Karpas-422 (cell line): ENCODE results near the gene SKOR1. TPM values are rescaled to one million over a fixed set of nuclear protein-coding genes. Genes with fewer than 3 reads are reported as not detected.

ENCODE experiments used
- DNase-seq: peaks from one replicate; pipeline ENCODE4 v3.0.0-alpha.2; 2015
- H2AFZ ChIP-seq: fragments of 200-600 bp; sonication (generic); 2 replicates; pipeline ENCODE4 v1.6.1; 2014; ENCODE audit warnings: antibody characterized with exemption, low read length, mixed read lengths
- H3K27ac ChIP-seq: fragments of 200-600 bp; sonication (generic); 2 replicates; pipeline ENCODE4 v1.5.1; 2014; ENCODE audit warnings: mild to moderate bottlenecking, low read length, moderate library complexity
- H3K27me3 ChIP-seq: fragments of 200-600 bp; sonication (generic); 2 replicates; pipeline ENCODE4 v1.6.1; 2014; ENCODE audit warnings: low read length, mixed read lengths
- H3K36me3 ChIP-seq: fragments of 200-600 bp; sonication (generic); 2 replicates; pipeline ENCODE4 v1.6.1; 2014; ENCODE audit warnings: low read length, mixed read lengths; ENCODE audit not compliant: insufficient read depth
- H3K4me1 ChIP-seq: fragments of 200-600 bp; sonication (generic); 2 replicates; pipeline ENCODE4 v1.6.1; 2014; ENCODE audit warnings: mild to moderate bottlenecking, low read length, mixed read lengths
- H3K4me2 ChIP-seq: fragments of 200-600 bp; sonication (generic); 2 replicates; pipeline ENCODE4 v1.6.1; 2014; ENCODE audit warnings: low read length, low read depth, mild to moderate bottlenecking; ENCODE audit not compliant: poor library complexity, severe bottlenecking
- H3K4me3 ChIP-seq: fragments of 200-600 bp; sonication (generic); 2 replicates; pipeline ENCODE4 v1.5.1; 2014; ENCODE audit warnings: mild to moderate bottlenecking, antibody characterized with exemption, low read length, mixed read lengths
- H3K79me2 ChIP-seq: fragments of 200-600 bp; sonication (generic); 2 replicates; pipeline ENCODE4 v1.6.1; 2014; ENCODE audit warnings: mild to moderate bottlenecking, low read length, mixed read lengths
- H3K9ac ChIP-seq: fragments of 200-600 bp; sonication (generic); 2 replicates; pipeline ENCODE4 v1.6.0; 2014; ENCODE audit warnings: low read length
- H3K9me2 ChIP-seq: fragments of 200-600 bp; sonication (generic), shearing (Covaris generic); replicated peaks from 2 replicates; pipeline ENCODE4 v1.6.0; 2014; ENCODE audit warnings: mild to moderate bottlenecking, low read length, moderate library complexity; ENCODE audit not compliant: insufficient read depth
- H3K9me3 ChIP-seq: fragments of 300-700, 200-600 bp; sonication (generic); 2 replicates; pipeline ENCODE4 v1.6.1; 2014; ENCODE audit warnings: low read length, mixed read lengths
- H4K20me1 ChIP-seq: fragments of 200-600 bp; sonication (generic); 2 replicates; pipeline ENCODE4 v1.6.1; 2014; ENCODE audit warnings: mild to moderate bottlenecking, antibody characterized with exemption, low read length, low read depth; ENCODE audit not compliant: insufficient read depth
- total RNA-seq: library from RNA; depleted of rRNA; stranded (reverse); fragments of >200 nt; shearing (Covaris generic); gene quantifications from 2 replicates; pipeline ENCODE4 v1.2.3, GENCODE V29; 2014; ENCODE audit warnings: low replicate concordance

Gene SKOR1
- total RNA-seq, 1 experiment from 2014 or later: 0.45 TPM

- Histone ChIP-seq H3K4me1 (peaks cover 17% of the 10 kb centered on the region), H3K27ac (no peak overlapping the region), H4K20me1 (no peaks in the 10 kb centered on the region), H3K4me3 (no peak overlapping the region), H2AFZ (no peak overlapping the region), H3K4me2 (no peak overlapping the region), H3K9me3 (no peaks in the 10 kb centered on the region), H3K36me3 (no peaks in the 10 kb centered on the region), H3K9me2 (no peaks in the 10 kb centered on the region), H3K9ac (no peak overlapping the region), H3K79me2 (no peaks in the 10 kb centered on the region), H3K27me3 (no peaks in the 10 kb centered on the region)
- no peak for DNase-seq
Observed at GRCh38 chr15:67801926-67802914, 23.1 kb upstream of the SKOR1 start.

DNA sequence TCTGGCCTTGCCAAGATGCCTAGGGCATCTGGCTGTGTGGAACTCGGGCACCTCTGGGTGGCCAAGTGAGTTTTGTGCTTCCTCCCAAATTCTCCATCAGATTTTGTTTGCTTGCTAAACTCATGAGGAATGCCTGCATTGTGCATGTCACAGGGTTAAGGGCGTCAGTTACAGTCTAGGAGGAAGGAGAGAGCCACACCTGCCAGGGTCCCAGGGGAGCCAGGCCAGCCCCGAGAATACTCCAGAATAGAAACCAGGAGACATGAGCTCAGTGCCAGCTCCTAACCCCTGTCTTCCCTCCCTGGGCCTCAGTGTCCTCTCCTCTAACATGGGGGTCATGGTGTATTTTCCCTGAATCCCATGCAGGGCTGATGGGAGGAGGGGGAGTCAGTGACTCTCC, 22.0 kb upstream of the SKOR1 start:
- Histone ChIP-seq H3K9me3 (no peaks in the 10 kb centered on the region), H3K27ac (no peak overlapping the region), H3K36me3 (no peaks in the 10 kb centered on the region), H3K79me2 (no peaks in the 10 kb centered on the region), H3K4me1 (peaks cover 17% of the 10 kb centered on the region), H3K9me2 (no peaks in the 10 kb centered on the region), H3K9ac (no peak overlapping the region), H4K20me1 (no peaks in the 10 kb centered on the region), H3K4me2 (no peak overlapping the region), H2AFZ (no peak overlapping the region), H3K27me3 (no peaks in the 10 kb centered on the region), H3K4me3 (no peak overlapping the region)
- DNase-seq: peak; percentile 46

- H3K9me3 ChIP-seq: no peaks in the 10 kb centered on the region
Observed at GRCh38 chr15:67803996-67804843, 21.1 kb upstream of the SKOR1 start.

DNA sequence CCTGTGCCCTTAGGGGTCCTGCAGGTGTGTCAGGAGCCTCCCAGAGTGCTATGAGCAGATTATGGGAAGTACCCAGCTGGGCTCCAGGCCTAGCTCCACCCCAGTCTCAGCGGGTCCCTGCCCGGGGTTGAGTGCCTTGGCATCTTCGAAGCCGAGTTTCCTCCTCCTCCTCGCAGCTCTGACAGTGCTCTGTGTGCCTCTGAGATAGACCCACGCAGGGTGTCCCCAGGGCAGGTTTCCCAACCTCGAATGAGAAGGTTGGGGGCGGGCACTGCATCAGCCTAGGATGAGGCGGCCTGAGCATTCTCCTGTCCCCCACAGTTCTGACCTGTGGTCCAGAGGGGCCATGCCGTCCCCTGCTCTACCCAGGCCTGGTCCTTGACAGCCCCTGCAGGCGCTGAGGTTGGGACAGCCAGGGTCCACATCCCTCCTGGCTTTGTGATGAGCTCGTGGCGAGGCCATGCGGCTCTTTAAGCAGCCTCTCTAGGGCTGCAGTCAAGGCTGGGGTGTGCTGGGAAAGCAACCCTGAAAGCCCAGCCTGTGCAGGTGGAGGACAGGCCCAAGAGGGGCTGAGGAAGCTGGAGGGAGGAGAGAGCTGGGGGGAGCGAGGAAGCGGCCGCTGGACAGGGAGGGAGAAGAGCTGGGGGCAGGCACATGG, 20.2 kb upstream of the SKOR1 start:
- Histone ChIP-seq H3K9ac (no peak overlapping the region), H3K27me3 (no peaks in the 10 kb centered on the region), H3K79me2 (no peaks in the 10 kb centered on the region), H2AFZ (no peak overlapping the region), H3K9me3 (no peaks in the 10 kb centered on the region), H3K9me2 (no peaks in the 10 kb centered on the region), H3K36me3 (no peaks in the 10 kb centered on the region), H3K4me2 (no peak overlapping the region), H3K4me3 (no peak overlapping the region), H4K20me1 (no peaks in the 10 kb centered on the region), H3K4me1 (peaks cover 17% of the 10 kb centered on the region), H3K27ac (no peak overlapping the region)
- no peak for DNase-seq

More at GRCh38 chr15:67803996-67804843, 21.1 kb upstream of the SKOR1 start:
- Histone ChIP-seq H4K20me1 (no peaks in the 10 kb centered on the region), H3K4me1 (peaks cover 17% of the 10 kb centered on the region), H3K27me3 (no peaks in the 10 kb centered on the region), H3K9ac (no peak overlapping the region), H3K79me2 (no peaks in the 10 kb centered on the region), H3K36me3 (no peaks in the 10 kb centered on the region), H3K4me2 (no peak overlapping the region), H2AFZ (no peak overlapping the region), H3K4me3 (no peak overlapping the region), H3K9me2 (no peaks in the 10 kb centered on the region), H3K27ac (no peak overlapping the region)
- DNase-seq: no peak

DNA sequence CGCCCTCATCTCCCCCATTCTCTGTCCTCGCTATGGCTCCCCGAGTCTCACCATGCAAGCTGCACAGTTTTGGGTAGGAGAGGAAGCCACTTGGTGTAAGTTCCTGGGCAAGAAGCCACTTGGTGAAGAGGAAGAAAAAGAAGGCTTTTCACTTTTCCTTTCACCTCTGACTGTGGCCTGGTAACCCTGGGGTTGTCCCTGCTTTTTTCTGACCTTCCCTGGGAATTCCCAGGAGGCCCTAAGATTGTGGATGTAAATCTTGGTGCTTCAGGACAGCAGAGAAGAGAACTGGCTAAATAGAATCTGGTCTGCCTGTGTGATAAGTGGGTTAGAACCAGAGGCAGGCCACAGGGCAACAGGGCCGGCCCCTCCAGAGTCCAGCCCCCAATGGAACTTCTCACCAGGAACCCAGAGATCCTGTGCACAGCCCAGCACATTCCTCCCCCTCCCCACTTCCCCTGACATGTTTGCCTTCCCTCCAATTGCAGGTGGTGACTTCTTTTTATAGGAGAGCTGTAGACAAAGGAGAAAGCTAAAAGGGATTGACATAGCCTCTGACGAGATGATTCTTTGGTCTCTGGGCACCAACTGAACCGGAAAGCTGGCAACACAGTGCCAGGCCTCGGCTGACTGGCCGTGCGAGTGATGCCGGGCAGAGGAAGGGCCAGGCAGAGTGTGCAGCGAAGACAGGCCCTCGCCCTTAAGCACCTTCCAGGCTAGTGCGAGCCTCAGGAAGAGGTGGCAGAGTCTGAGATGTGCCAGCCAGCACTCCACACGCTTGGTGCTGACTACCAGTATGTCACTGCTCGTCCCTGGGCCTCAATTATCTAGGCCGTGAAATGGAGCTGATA, 19.4 kb upstream of the SKOR1 start:
- no peak overlapping the region for H3K27ac ChIP-seq
- peaks cover 17% of the 10 kb centered on the region for H3K4me1 ChIP-seq
- H2AFZ ChIP-seq: no peak overlapping the region
- no peaks in the 10 kb centered on the region for H3K36me3 ChIP-seq
- no peaks in the 10 kb centered on the region for H3K9me3 ChIP-seq
- H4K20me1 ChIP-seq: no peaks in the 10 kb centered on the region
- no peak overlapping the region for H3K4me3 ChIP-seq
- H3K4me2 ChIP-seq: no peak overlapping the region
- no peaks in the 10 kb centered on the region for H3K9me2 ChIP-seq
- H3K27me3 ChIP-seq: no peaks in the 10 kb centered on the region
- no peak overlapping the region for H3K9ac ChIP-seq
- no peak for DNase-seq
- no peaks in the 10 kb centered on the region for H3K79me2 ChIP-seq

DNA sequence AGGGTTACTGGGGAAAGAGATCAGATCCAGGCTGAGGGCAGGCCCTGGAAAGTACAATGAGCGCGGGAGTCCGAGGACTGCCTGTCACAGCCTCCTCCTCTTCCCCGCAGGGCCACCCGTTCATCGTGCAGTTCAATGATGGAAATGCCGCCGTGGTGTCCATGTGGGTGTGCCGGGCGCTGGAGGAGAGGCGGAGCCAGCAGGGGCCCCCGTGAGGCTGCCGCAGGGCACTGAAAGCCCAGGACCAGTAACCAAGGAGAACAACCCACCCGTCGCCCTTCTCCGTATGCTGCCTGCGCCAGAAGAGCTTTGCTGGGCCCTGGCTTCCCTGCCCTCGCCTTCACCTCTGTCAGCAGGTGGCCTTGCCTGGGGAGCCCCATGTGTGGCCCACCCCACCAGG, 18.8 kb upstream of the SKOR1 start:
- H3K27ac ChIP-seq: no peak overlapping the region
- DNase-seq: no peak
- H4K20me1 ChIP-seq: no peaks in the 10 kb centered on the region
- peaks cover 17% of the 10 kb centered on the region for H3K4me1 ChIP-seq
- no peak overlapping the region for H3K9ac ChIP-seq
- no peaks in the 10 kb centered on the region for H3K79me2 ChIP-seq
- no peaks in the 10 kb centered on the region for H3K9me2 ChIP-seq
- no peak overlapping the region for H2AFZ ChIP-seq
- H3K27me3 ChIP-seq: no peaks in the 10 kb centered on the region
- H3K9me3 ChIP-seq: no peaks in the 10 kb centered on the region
- no peaks in the 10 kb centered on the region for H3K36me3 ChIP-seq
- H3K4me2 ChIP-seq: no peak overlapping the region
- no peak overlapping the region for H3K4me3 ChIP-seq

DNA sequence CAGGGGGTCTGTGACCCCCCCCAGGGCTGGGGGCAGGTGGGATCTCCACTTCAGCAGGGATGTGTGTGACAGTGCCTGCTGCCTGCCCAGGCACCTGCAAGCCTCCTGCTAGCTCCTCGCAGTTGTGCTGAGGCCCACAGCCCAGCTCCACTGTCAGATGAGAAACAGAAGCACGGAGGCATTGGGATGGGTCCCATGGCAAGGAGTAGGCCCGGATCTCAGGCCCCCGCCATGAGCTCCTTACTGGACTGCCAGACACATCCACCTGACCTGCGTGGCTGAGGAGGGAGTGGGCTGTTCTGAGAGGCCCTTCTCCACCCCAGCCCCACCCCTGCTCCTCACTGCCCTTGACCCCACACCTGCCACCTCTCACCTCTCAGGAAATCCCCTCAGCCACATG, 18.2 kb upstream of the SKOR1 start:
- no peaks in the 10 kb centered on the region for H3K36me3 ChIP-seq
- H4K20me1 ChIP-seq: no peaks in the 10 kb centered on the region
- H3K4me3 ChIP-seq: no peak overlapping the region
- H3K9me2 ChIP-seq: no peaks in the 10 kb centered on the region
- H3K9me3 ChIP-seq: no peaks in the 10 kb centered on the region
- H3K79me2 ChIP-seq: no peaks in the 10 kb centered on the region
- no peaks in the 10 kb centered on the region for H3K27me3 ChIP-seq
- no peak overlapping the region for H3K27ac ChIP-seq
- DNase-seq: no peak
- H2AFZ ChIP-seq: no peak overlapping the region
- no peak overlapping the region for H3K4me2 ChIP-seq
- peaks cover 14% of the 10 kb centered on the region for H3K4me1 ChIP-seq
- H3K9ac ChIP-seq: no peak overlapping the region
